Suprapubic skin (tissue), 4 donors: ENCODE measurements around the gene LANCL2. TPM values are rescaled to one million over a fixed set of nuclear protein-coding genes. Genes with fewer than 3 reads are reported as not detected.
"Not testable (repeated sequence)": the region's sequence is repeated elsewhere in the genome, so short reads cannot be mapped to it uniquely, and the experiment has no call there.

ENCODE experiments used
- DNase-seq, 2 donors: peaks; one replicate each; pipeline ENCODE4 v3.0.0-alpha.2; 2019; ENCODE audit warnings: low spot score in 2 of 2
- H3K27ac ChIP-seq: fragments of 200-600 bp; sonication (generic); one replicate; pipeline ENCODE4 v1.5.1; 2019
- H3K27me3 ChIP-seq: fragments of 200-600 bp; sonication (generic); one replicate; pipeline ENCODE4 v1.5.1; 2019
- H3K36me3 ChIP-seq: fragments of 200-600 bp; sonication (generic); one replicate; pipeline ENCODE4 v1.5.1; 2019
- H3K4me1 ChIP-seq: fragments of 200-600 bp; sonication (generic); one replicate; pipeline ENCODE4 v1.5.1; 2019
- H3K4me3 ChIP-seq: fragments of 200-600 bp; sonication (generic); one replicate; pipeline ENCODE4 v1.5.1; 2019; ENCODE audit warnings: mild to moderate bottlenecking
- H3K9me3 ChIP-seq: fragments of 200-600 bp; sonication (generic); one replicate; pipeline ENCODE4 v1.5.1; 2019
- EP300 ChIP-seq: sonication (generic); formaldehyde crosslinking; IDR thresholded peaks from one replicate; pipeline ENCODE4 v1.6.1; 2017; ENCODE audit warnings: antibody characterized with exemption
- POLR2A ChIP-seq, 2 donors: fragments of 450-650 bp; IDR thresholded peaks; one replicate each; pipeline ENCODE4 v1.6.1; 2017; ENCODE audit warnings: antibody characterized with exemption in 2 of 2, mild to moderate bottlenecking in 2 of 2, moderate library complexity in 2 of 2
- POLR2AphosphoS5 ChIP-seq, 3 donors: sonication (generic); formaldehyde crosslinking; IDR thresholded peaks; one replicate each; pipeline ENCODE4 v1.6.1; 2017; ENCODE audit warnings: antibody characterized with exemption in 3 of 3
- WGBS: methylation state at CpG from one replicate; pipeline ENCODE4 v1.1.5; 2018; 5-methylcytosine and 5-hydroxymethylcytosine counted together
- total RNA-seq, 4 donors: library from RNA; depleted of rRNA; stranded (reverse); fragments of >200 nt; gene quantifications; one replicate each; pipeline ENCODE4 v1.1.0, GENCODE V29; 2016
- TF ChIP-seq, protein P1 (sequence below), 2 donors: fragments of 200-600 bp in 1 of 2; fragments of 450-650 bp in 1 of 2; sonication (generic) in 1 of 2; IDR thresholded peaks; one replicate each; pipeline ENCODE4 v1.5.1; 2016 to 2019; ENCODE audit warnings: antibody characterized with exemption in 2 of 2, mild to moderate bottlenecking in 1 of 2, moderate library complexity in 1 of 2

The LANCL2 gene
- total RNA-seq, 4 donors from 2014 or later, result 11.4 to 22.9 (median 17.7) TPM

DNA sequence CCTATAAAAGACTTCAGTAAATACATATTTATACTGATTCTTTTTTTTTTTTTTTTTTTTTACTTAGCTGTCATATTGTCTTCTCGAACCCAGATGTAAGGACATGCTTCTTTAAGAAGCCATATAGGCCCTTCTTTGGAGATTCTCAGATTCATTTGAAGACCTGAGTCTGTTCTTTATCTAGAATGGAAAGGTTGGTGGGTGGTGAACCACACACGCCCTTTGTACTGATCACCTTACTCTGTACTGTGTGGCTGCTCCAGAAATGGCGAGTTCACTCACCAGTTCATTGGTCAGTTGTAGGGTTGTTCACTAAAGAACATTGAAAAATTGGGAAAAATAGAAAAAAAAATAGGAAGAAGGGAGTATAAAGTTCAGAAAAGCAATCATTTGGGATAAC, 32.5 kb downstream of the LANCL2 start:
- no peaks in the 10 kb centered on the region for H3K27me3 ChIP-seq
- no peak overlapping the region for H3K4me3 ChIP-seq
- H3K9me3 ChIP-seq, result no peaks in the 10 kb centered on the region
- no peak for DNase-seq
- H3K36me3 ChIP-seq, result peaks cover 32% of the 10 kb centered on the region
- TF ChIP-seq, protein P1, sequence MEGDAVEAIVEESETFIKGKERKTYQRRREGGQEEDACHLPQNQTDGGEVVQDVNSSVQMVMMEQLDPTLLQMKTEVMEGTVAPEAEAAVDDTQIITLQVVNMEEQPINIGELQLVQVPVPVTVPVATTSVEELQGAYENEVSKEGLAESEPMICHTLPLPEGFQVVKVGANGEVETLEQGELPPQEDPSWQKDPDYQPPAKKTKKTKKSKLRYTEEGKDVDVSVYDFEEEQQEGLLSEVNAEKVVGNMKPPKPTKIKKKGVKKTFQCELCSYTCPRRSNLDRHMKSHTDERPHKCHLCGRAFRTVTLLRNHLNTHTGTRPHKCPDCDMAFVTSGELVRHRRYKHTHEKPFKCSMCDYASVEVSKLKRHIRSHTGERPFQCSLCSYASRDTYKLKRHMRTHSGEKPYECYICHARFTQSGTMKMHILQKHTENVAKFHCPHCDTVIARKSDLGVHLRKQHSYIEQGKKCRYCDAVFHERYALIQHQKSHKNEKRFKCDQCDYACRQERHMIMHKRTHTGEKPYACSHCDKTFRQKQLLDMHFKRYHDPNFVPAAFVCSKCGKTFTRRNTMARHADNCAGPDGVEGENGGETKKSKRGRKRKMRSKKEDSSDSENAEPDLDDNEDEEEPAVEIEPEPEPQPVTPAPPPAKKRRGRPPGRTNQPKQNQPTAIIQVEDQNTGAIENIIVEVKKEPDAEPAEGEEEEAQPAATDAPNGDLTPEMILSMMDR (IDR thresholded peaks at IDR 0.05), result no peak
- TF ChIP-seq POLR2AphosphoS5 (IDR thresholded peaks at IDR 0.05), result no peak
- TF ChIP-seq EP300, result no peak
- TF ChIP-seq POLR2A (IDR thresholded peaks at IDR 0.05), result no peak
- H3K4me1 ChIP-seq, result no peaks in the 10 kb centered on the region
- H3K27ac ChIP-seq, result no peak overlapping the region
- 91% methylated on average over 3 of the region's 3 CpGs for WGBS

DNA sequence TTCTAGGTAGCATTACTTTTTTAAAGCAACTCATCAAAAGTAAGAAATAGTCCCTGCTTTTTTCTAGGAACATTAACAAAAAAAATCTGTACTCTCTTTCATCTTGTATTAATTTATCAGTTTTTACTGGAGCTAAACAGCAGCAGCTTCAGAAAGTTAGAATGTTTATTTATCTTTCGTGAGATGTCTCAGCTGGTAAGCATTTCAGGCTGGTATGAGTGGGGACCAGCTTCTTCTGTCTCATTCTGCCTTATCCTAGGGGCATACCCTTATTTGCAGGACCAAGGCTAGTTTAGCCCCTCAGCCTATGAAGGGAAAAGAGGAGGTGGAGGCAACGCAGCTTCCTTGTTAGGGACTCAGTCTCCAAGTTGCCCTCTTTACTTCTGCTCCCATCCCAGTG, 35.1 kb downstream of the LANCL2 start:
- no peak overlapping the region for H3K27ac ChIP-seq
- TF ChIP-seq POLR2A (IDR thresholded peaks at IDR 0.05) (no peak), POLR2AphosphoS5 (IDR thresholded peaks at IDR 0.05) (no peak), EP300 (no peak)
- TF ChIP-seq, protein P1 (IDR thresholded peaks at IDR 0.05), result no peak
- peaks cover 29% of the 10 kb centered on the region for H3K36me3 ChIP-seq
- H3K4me3 ChIP-seq, result no peak overlapping the region
- DNase-seq, result no peak
- 74% methylated on average over 2 of the region's 2 CpGs for WGBS
- no peaks in the 10 kb centered on the region for H3K27me3 ChIP-seq
- H3K9me3 ChIP-seq, result no peaks in the 10 kb centered on the region
- H3K4me1 ChIP-seq, result no peaks in the 10 kb centered on the region

DNA sequence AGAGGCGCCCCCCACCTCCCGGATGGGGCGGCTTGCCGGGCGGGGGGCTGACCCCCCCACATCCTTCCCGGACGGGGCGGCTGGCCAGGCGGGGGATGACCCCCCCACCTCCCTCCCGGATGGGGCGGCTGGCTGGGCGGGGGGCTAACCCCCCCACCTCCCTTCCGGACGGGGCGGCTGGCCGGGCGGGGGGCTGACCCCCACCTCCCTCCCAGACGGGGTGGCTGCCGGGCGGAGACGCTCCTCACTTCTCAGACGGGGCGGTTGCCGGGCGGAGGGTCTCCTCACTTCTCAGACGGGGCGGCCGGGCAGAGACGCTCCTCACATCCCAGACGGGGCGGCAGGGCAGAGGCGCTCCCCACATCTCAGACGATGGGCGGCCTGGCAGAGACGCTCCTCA, 37.4 kb downstream of the LANCL2 start:
- H3K27me3 ChIP-seq, H3K27ac ChIP-seq, H3K4me3 ChIP-seq, DNase-seq, H3K9me3 ChIP-seq, H3K4me1 ChIP-seq: not testable (repeated sequence)
- peaks cover 43% of the 10 kb centered on the region for H3K36me3 ChIP-seq
- WGBS, result no CpG with 5 or more reads among the region's 35 CpGs

DNA sequence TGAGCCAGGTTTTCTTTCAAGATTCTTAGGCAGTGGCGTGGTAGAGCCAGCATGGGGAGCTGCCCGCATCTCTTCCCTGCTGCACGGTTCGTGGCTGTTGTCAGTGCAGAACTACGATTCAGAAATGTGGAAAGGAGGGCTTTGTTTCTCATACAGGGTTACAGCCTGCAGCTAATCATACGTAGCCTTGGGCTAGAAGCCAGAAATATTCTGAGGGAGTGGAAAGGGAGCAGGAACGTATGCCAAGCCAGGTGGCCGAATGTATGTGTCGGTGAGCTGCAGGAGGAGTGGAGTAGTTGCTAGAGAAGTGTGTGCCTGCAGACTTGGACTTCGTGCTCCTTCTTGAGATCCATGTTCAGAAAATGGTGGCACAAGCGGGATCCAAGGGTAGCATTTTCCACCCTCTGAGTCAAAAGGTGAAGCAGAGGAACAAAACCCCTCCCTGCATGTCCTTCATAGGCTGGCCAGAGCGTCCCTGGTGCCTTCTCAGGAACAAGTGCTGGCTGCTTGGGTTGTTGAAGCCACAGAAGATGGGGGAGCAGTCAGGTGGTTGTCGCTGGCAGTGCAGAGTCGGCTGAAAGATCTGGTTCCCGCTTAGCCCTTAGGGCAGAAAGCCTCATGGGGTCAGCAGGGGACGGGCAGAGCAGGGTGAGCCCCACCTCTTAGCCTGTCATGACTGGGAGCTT, 40.9 kb downstream of the LANCL2 start:
- DNase-seq, result no peak
- WGBS, result 81% methylated on average over 16 of the region's 16 CpGs
- TF ChIP-seq EP300 (no peak), POLR2AphosphoS5 (IDR thresholded peaks at IDR 0.05) (no peak), POLR2A (IDR thresholded peaks at IDR 0.05) (no peak)
- TF ChIP-seq, protein P1 (IDR thresholded peaks at IDR 0.05), result no peak
- Histone ChIP-seq H3K36me3 (peaks cover 41% of the 10 kb centered on the region), H3K4me3 (no peak overlapping the region), H3K27ac (no peak overlapping the region), H3K27me3 (no peaks in the 10 kb centered on the region), H3K9me3 (no peaks in the 10 kb centered on the region), H3K4me1 (no peaks in the 10 kb centered on the region)

DNA sequence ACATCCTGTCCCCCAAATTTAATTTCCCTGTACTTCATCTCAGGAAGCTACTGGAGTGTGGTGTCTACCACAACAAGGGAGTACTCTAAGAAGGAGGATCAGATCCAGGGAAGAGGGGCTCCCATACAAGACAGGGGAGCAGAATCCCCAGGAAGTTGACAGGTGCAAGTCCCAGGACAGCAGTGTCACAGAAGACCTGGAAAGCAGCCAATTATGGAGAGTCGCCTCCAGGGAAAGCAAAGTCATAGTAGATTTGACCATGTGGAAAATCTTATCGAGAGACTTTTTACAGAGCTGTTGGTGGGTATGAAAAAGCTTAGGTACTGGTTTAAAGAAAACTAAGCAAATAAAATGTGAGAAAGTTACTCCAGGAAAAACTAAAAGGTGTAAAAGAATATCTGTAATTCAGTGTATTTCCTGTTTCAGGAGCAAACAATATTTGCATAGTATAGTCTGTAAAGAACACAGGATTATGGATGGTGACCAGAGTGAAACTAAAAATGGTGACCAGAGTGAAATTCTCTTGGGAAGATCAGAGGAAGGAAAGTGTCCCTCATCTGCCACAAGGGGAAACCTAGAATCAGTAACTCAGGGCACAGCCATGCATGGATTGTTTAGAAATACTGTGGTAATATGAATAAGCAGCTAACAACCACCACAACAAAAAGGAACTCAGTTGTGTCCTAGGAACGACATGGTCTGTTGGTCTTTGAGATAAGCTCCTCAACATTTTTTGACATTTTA, 44.5 kb downstream of the LANCL2 start:
- H3K9me3 ChIP-seq, result no peaks in the 10 kb centered on the region
- TF ChIP-seq EP300, result no peak
- no peak for TF ChIP-seq POLR2AphosphoS5 (IDR thresholded peaks at IDR 0.05)
- TF ChIP-seq, protein P1 (IDR thresholded peaks at IDR 0.05), result no peak
- no peak for TF ChIP-seq POLR2A (IDR thresholded peaks at IDR 0.05)
- no peak overlapping the region for H3K4me3 ChIP-seq
- H3K27me3 ChIP-seq, result no peaks in the 10 kb centered on the region
- H3K4me1 ChIP-seq, result no peaks in the 10 kb centered on the region
- H3K36me3 ChIP-seq, result peaks cover 41% of the 10 kb centered on the region
- WGBS, result 71% methylated on average over 3 of the region's 3 CpGs
- no peak overlapping the region for H3K27ac ChIP-seq
- DNase-seq, result no peak
